Measurements from ENCODE around the gene IFNW1. TPM values are rescaled to one million over a fixed set of nuclear protein-coding genes. Genes with fewer than 3 reads are reported as not detected.
"Not testable (repeated sequence)": the region's sequence is repeated elsewhere in the genome, so short reads cannot be mapped to it uniquely, and the experiment has no call there.

Gene IFNW1
- polyA plus RNA-seq (2013, experiment 1 of 2) = not detected
- not detected for polyA plus RNA-seq (2013, experiment 2 of 2)

DNA sequence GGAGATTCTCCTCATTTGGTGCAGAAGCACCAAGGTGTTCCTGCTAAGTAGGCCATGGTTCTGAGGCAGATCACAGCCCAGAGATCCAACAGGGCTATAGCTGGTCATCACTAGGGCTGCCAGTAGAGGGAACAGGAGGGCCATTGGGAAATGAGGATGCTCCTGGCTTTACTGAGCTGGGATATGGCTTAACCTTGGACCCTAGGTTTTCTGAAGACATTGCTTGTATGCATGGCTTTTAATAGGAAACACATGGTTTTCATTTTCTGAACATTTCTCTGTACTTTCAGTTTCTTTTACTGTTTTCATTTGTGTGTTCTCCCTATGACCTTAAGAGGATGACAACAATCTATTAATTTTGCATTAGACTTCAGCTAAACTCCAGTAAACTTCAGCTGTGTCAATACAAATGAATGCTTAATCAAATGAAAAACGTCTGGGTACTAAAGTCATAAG is at the start of gene IFNW1:
Gene IFNW1, minus strand, starts transcription at position 406 of the 456 bp plus-strand sequence. Its CDS starts 262 bp downstream, at position 144.
- DNase-seq (ENCODE audit: low spot score) = no peak
- Histone ChIP-seq H4K91ac (ENCODE audit: low read depth, low read length, poor library complexity) (no peak within 1 kb of the TSS), H2BK5ac (ENCODE audit: low read length) (no peak within 1 kb of the TSS), H3K9me3 (replicated peaks in 1 of 2; ENCODE audit: control insufficient read depth in 2 of 2, insufficient read depth in 1 of 2, low read depth in 1 of 2, low read length in 2 of 2) (no peaks in the 10 kb centered on the region), H3K4me1 (ENCODE audit: control insufficient read depth in 2 of 2, insufficient read depth in 1 of 2, low read depth in 1 of 2, low read length in 2 of 2) (no peaks in the 10 kb centered on the region), H3K4me3 (ENCODE audit: low read length in 2 of 2) (no peak within 1 kb of the TSS), H3K9ac (ENCODE audit: low read depth, low read length, poor library complexity) (no peak within 1 kb of the TSS), H3K18ac (ENCODE audit: low read length) (no peak within 1 kb of the TSS), H4K8ac (ENCODE audit: low read depth, low read length) (no peak within 1 kb of the TSS), H3K23ac (ENCODE audit: low read depth, low read length, poor library complexity) (no peak within 1 kb of the TSS), H3K4me2 (ENCODE audit: insufficient read depth, low read length, poor library complexity, severe bottlenecking) (no peak within 1 kb of the TSS), H3K27me3 (ENCODE audit: control insufficient read depth in 3 of 3, insufficient read depth in 3 of 3, low read depth in 1 of 3, low read length in 3 of 3) (no peaks in the 10 kb centered on the region), H2AK5ac (ENCODE audit: low read depth, low read length) (no peak within 1 kb of the TSS), H3K79me1 (ENCODE audit: low read depth, low read length) (no peaks in the 10 kb centered on the region), H3K14ac (ENCODE audit: low read length) (no peak within 1 kb of the TSS), H2BK12ac (ENCODE audit: low read length) (no peak within 1 kb of the TSS), H3K4ac (ENCODE audit: low read length) (no peak within 1 kb of the TSS), H2BK120ac (ENCODE audit: low read depth, low read length) (no peak within 1 kb of the TSS), H2BK15ac (ENCODE audit: low read length) (no peak within 1 kb of the TSS), H3K36me3 (replicated peaks in 1 of 2; ENCODE audit: control insufficient read depth in 2 of 2, insufficient read depth in 2 of 2, low read length in 2 of 2) (no peaks in the 10 kb centered on the region), H3K27ac (replicated peaks; ENCODE audit: low read length) (no peak within 1 kb of the TSS), H2AFZ (ENCODE audit: low read length) (no peak within 1 kb of the TSS)
- no CpG with 5 or more reads among the region's 1 CpG for WGBS, 2 donors (ENCODE audit: extremely low coverage in 2 of 2, insufficient read length in 2 of 2, insufficient replicate concordance in 1 of 2)

DNA sequence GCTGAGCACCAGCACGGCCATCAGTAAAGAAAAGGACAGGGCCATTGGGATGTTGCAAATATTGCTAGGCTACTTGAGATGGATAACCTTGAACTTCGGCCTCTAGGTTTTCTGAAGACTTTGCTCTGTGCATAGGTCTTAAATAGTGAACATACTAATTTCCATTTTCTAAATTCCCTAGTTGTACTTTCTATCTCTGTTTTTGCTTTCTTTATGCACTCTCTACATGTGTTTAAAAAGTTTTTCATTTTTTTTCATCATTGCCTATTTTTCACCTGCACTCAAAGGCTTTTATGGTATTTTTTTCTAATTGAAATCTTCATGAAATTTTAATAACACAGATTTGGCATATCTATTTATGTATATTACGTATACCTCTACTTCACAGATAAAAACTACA is 45.9 kb upstream of the IFNW1 start, which contains the start of gene IFNA4:
Gene IFNA4, minus strand, starts transcription at position 101 of the 400 bp plus-strand sequence. Its CDS starts 56 bp downstream, at position 45.
- H3K4me1 ChIP-seq (ENCODE audit: control insufficient read depth in 2 of 2, insufficient read depth in 1 of 2, low read depth in 1 of 2, low read length in 2 of 2); H3K18ac ChIP-seq (ENCODE audit: low read length); H3K9ac ChIP-seq (ENCODE audit: low read depth, low read length, poor library complexity); H2AFZ ChIP-seq (ENCODE audit: low read length); H3K36me3 ChIP-seq (replicated peaks in 1 of 2; ENCODE audit: control insufficient read depth in 2 of 2, insufficient read depth in 2 of 2, low read length in 2 of 2); H3K27ac ChIP-seq (replicated peaks; ENCODE audit: low read length); H3K4me3 ChIP-seq (ENCODE audit: low read length in 2 of 2); DNase-seq (ENCODE audit: low spot score); H4K91ac ChIP-seq (ENCODE audit: low read depth, low read length, poor library complexity); H3K23ac ChIP-seq (ENCODE audit: low read depth, low read length, poor library complexity); H4K8ac ChIP-seq (ENCODE audit: low read depth, low read length); H2BK15ac ChIP-seq (ENCODE audit: low read length); H3K9me3 ChIP-seq (replicated peaks in 1 of 2; ENCODE audit: control insufficient read depth in 2 of 2, insufficient read depth in 1 of 2, low read depth in 1 of 2, low read length in 2 of 2); H3K14ac ChIP-seq (ENCODE audit: low read length); H3K4ac ChIP-seq (ENCODE audit: low read length); H2BK5ac ChIP-seq (ENCODE audit: low read length); H3K79me1 ChIP-seq (ENCODE audit: low read depth, low read length); H2BK12ac ChIP-seq (ENCODE audit: low read length); H3K4me2 ChIP-seq (ENCODE audit: insufficient read depth, low read length, poor library complexity, severe bottlenecking); H3K27me3 ChIP-seq (ENCODE audit: control insufficient read depth in 3 of 3, insufficient read depth in 3 of 3, low read depth in 1 of 3, low read length in 3 of 3); H2BK120ac ChIP-seq (ENCODE audit: low read depth, low read length); H2AK5ac ChIP-seq (ENCODE audit: low read depth, low read length): not testable (repeated sequence)
- WGBS, 2 donors (ENCODE audit: extremely low coverage in 2 of 2, insufficient read length in 2 of 2, insufficient replicate concordance in 1 of 2) = no CpG with 5 or more reads among the region's 3 CpGs

DNA sequence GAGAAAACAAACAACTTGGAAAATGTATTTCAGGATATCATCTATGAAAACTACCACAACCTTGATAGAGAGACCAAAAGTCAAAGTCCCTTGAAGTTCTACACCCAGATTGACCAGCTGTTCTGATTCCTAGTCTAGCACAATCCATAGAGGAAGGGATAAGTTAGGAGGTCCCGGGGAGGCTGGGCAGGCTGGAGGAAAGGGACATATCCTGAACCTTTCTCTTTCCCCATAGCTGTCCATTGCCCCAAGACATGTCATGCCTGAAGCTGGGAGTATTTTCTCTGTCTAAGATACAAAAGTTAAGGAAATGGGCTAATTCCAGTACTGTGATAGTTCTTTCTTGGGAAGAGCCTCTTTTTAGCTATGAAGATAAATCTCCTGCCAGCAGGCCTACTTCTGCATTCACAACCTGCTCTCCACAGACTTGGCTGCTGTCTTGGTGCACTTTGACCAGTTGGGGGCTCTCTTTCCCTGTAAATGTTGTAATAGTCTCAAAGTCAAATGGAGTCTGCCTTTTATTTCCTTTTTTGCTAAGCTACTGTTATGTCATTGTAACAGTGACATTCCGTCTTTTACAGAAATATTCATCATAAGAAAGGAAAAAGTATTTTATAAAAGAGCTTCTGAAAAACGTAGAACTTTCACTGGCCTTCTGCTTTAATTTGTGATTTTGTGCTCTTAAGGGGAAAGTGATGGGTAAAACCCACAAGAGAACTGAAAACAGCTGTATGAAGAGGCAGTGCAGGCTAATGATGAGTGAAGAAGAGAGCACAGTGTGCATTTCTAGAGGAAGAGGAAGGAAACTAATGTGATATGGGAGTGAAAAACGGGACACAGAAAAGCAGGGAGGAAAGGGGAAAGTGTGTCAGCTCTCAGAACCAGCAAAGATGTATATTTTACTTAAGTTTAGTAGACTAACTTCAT is 41.4 kb upstream of the IFNW1 start:
- H2BK120ac ChIP-seq (ENCODE audit: low read depth, low read length); H4K8ac ChIP-seq (ENCODE audit: low read depth, low read length); H3K23ac ChIP-seq (ENCODE audit: low read depth, low read length, poor library complexity); H2AFZ ChIP-seq (ENCODE audit: low read length); H3K9ac ChIP-seq (ENCODE audit: low read depth, low read length, poor library complexity); H3K4me2 ChIP-seq (ENCODE audit: insufficient read depth, low read length, poor library complexity, severe bottlenecking); H2BK5ac ChIP-seq (ENCODE audit: low read length); H2BK12ac ChIP-seq (ENCODE audit: low read length); H2BK15ac ChIP-seq (ENCODE audit: low read length); H3K27ac ChIP-seq (replicated peaks; ENCODE audit: low read length); H3K4ac ChIP-seq (ENCODE audit: low read length); H3K27me3 ChIP-seq (ENCODE audit: control insufficient read depth in 3 of 3, insufficient read depth in 3 of 3, low read depth in 1 of 3, low read length in 3 of 3); H3K79me1 ChIP-seq (ENCODE audit: low read depth, low read length); H2AK5ac ChIP-seq (ENCODE audit: low read depth, low read length); H3K14ac ChIP-seq (ENCODE audit: low read length); H3K36me3 ChIP-seq (replicated peaks in 1 of 2; ENCODE audit: control insufficient read depth in 2 of 2, insufficient read depth in 2 of 2, low read length in 2 of 2); H3K4me3 ChIP-seq (ENCODE audit: low read length in 2 of 2); DNase-seq (ENCODE audit: low spot score); H4K91ac ChIP-seq (ENCODE audit: low read depth, low read length, poor library complexity); H3K9me3 ChIP-seq (replicated peaks in 1 of 2; ENCODE audit: control insufficient read depth in 2 of 2, insufficient read depth in 1 of 2, low read depth in 1 of 2, low read length in 2 of 2); H3K4me1 ChIP-seq (ENCODE audit: control insufficient read depth in 2 of 2, insufficient read depth in 1 of 2, low read depth in 1 of 2, low read length in 2 of 2); H3K18ac ChIP-seq (ENCODE audit: low read length): not testable (repeated sequence)
- no CpG with 5 or more reads among the region's 4 CpGs for WGBS, 2 donors (ENCODE audit: extremely low coverage in 2 of 2, insufficient read length in 2 of 2, insufficient replicate concordance in 1 of 2)

DNA sequence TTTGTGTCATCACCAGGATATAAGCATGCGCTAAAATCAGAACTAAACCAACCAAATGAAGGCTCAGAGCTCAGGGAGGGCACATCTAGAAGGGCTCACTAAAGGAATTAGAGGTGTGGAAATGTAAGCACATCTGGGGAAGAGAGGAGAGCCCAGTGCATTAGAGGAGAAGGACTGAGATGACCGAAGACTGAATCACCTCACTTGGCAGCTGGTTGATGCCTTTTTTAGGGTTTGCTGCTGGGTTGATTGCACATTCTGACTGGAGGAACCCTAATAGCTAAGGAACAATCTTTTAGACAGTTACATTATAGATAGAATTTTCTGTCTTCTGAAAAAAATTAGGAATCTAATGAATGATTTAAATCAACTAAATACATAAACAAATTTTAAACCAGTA is 33.0 kb upstream of the IFNW1 start:
- no peak overlapping the region for H2BK120ac ChIP-seq (ENCODE audit: low read depth, low read length)
- no CpG with 5 or more reads among the region's 2 CpGs for WGBS, 2 donors (ENCODE audit: extremely low coverage in 2 of 2, insufficient read length in 2 of 2, insufficient replicate concordance in 1 of 2)
- H2AFZ ChIP-seq (ENCODE audit: low read length) = no peak overlapping the region
- H4K8ac ChIP-seq (ENCODE audit: low read depth, low read length) = no peak overlapping the region
- H2BK15ac ChIP-seq (ENCODE audit: low read length) = no peak overlapping the region
- no peak overlapping the region for H2BK12ac ChIP-seq (ENCODE audit: low read length)
- H3K27me3 ChIP-seq (ENCODE audit: control insufficient read depth in 3 of 3, insufficient read depth in 3 of 3, low read depth in 1 of 3, low read length in 3 of 3) = peaks cover 0 to 3% (median 0%) of the 10 kb centered on the region in 3 experiments
- H3K9me3 ChIP-seq (replicated peaks in 1 of 2; ENCODE audit: control insufficient read depth in 2 of 2, insufficient read depth in 1 of 2, low read depth in 1 of 2, low read length in 2 of 2) = no peaks in the 10 kb centered on the region
- no peak overlapping the region for H4K91ac ChIP-seq (ENCODE audit: low read depth, low read length, poor library complexity)
- no peak overlapping the region for H3K14ac ChIP-seq (ENCODE audit: low read length)
- no peak for DNase-seq (ENCODE audit: low spot score)
- no peak overlapping the region for H3K27ac ChIP-seq (replicated peaks; ENCODE audit: low read length)
- no peak overlapping the region for H3K18ac ChIP-seq (ENCODE audit: low read length)
- no peaks in the 10 kb centered on the region for H3K79me1 ChIP-seq (ENCODE audit: low read depth, low read length)
- no peak overlapping the region for H3K23ac ChIP-seq (ENCODE audit: low read depth, low read length, poor library complexity)
- H3K36me3 ChIP-seq (replicated peaks in 1 of 2; ENCODE audit: control insufficient read depth in 2 of 2, insufficient read depth in 2 of 2, low read length in 2 of 2) = no peaks in the 10 kb centered on the region
- H3K4me3 ChIP-seq (ENCODE audit: low read length in 2 of 2) = no peak overlapping the region
- no peak overlapping the region for H2AK5ac ChIP-seq (ENCODE audit: low read depth, low read length)
- no peak overlapping the region for H3K9ac ChIP-seq (ENCODE audit: low read depth, low read length, poor library complexity)
- no peak overlapping the region for H3K4me2 ChIP-seq (ENCODE audit: insufficient read depth, low read length, poor library complexity, severe bottlenecking)
- no peaks in the 10 kb centered on the region for H3K4me1 ChIP-seq (ENCODE audit: control insufficient read depth in 2 of 2, insufficient read depth in 1 of 2, low read depth in 1 of 2, low read length in 2 of 2)
- no peak overlapping the region for H2BK5ac ChIP-seq (ENCODE audit: low read length)
- H3K4ac ChIP-seq (ENCODE audit: low read length) = no peak overlapping the region
